Fibroblast of lung (primary cell): ENCODE measurements around the gene WWOX. TPM values are rescaled to one million over a fixed set of nuclear protein-coding genes. Genes with fewer than 3 reads are reported as not detected.

Experiments
- DNase-seq, 2 donors: peaks; one replicate each; pipeline versions ENCODE4 v3.0.0 to v3.0.0-alpha.2; 2010; ENCODE audit warnings: low read depth in 2 of 2
- H2AFZ ChIP-seq: 2 replicates; pipeline ENCODE4 v1.5.1; 2012; ENCODE audit warnings: low read length, control low read depth, inconsistent platforms
- H3K27ac ChIP-seq: 2 replicates; pipeline ENCODE4 v1.5.1; 2011; ENCODE audit warnings: low read length, control low read depth; ENCODE audit not compliant: insufficient read depth
- H3K27me3 ChIP-seq: 2 replicates; pipeline ENCODE4 v1.5.1; 2011; ENCODE audit warnings: mild to moderate bottlenecking, low read length; ENCODE audit not compliant: control insufficient read depth, insufficient read depth
- H3K36me3 ChIP-seq: 2 replicates; pipeline ENCODE4 v1.5.1; 2011; ENCODE audit warnings: low read length; ENCODE audit not compliant: control insufficient read depth, insufficient read depth
- H3K4me1 ChIP-seq: 2 replicates; pipeline ENCODE4 v1.5.1; 2011; ENCODE audit warnings: low read length; ENCODE audit not compliant: control insufficient read depth, insufficient read depth; ENCODE audit errors: extremely low read depth
- H3K4me2 ChIP-seq: 2 replicates; pipeline ENCODE4 v1.5.1; 2011; ENCODE audit warnings: low read length, control low read depth; ENCODE audit not compliant: insufficient read depth; ENCODE audit errors: extremely low read depth
- H3K4me3 ChIP-seq, 4 experiments: fragments of 200-600 bp in 1 of 4; sonication (generic) in 1 of 4; replicated peaks in 1 of 4; 2 replicates each; pipeline ENCODE4 v1.5.1; 2011 to 2016; ENCODE audit warnings: low read length in 4 of 4, low read depth in 3 of 4, mild to moderate bottlenecking in 3 of 4, control low read depth in 2 of 4, inconsistent platforms in 1 of 4, mixed read lengths in 1 of 4; ENCODE audit not compliant: insufficient read depth in 1 of 4; ENCODE audit errors: control extremely low read depth in 1 of 4
- H3K79me2 ChIP-seq: 2 replicates; pipeline ENCODE4 v1.5.1; 2012; ENCODE audit warnings: mild to moderate bottlenecking, low read length, inconsistent platforms; ENCODE audit not compliant: control insufficient read depth, insufficient read depth
- H3K9ac ChIP-seq: 2 replicates; pipeline ENCODE4 v1.5.1; 2011; ENCODE audit warnings: mild to moderate bottlenecking, low read length, control low read depth; ENCODE audit not compliant: insufficient read depth
- H3K9me3 ChIP-seq: 2 replicates; pipeline ENCODE4 v1.5.1; 2012; ENCODE audit warnings: low read depth, low read length; ENCODE audit not compliant: control insufficient read depth, insufficient read depth
- H4K20me1 ChIP-seq: 2 replicates; pipeline ENCODE4 v1.5.1; 2011; ENCODE audit warnings: low read length; ENCODE audit not compliant: control insufficient read depth, insufficient read depth; ENCODE audit errors: extremely low read depth
- EZH2 ChIP-seq: IDR thresholded peaks from 2 replicates; pipeline ENCODE4 v1.5.1; 2012; ENCODE audit warnings: low read length, control low read depth, mild to moderate bottlenecking; ENCODE audit errors: missing control alignments
- polyA plus RNA-seq, 2 donors: library from polyadenylated mRNA; depleted of rRNA in 1 of 2; stranded (reverse) in 1 of 2; unstranded in 1 of 2; fragments of >200 nt; gene quantifications; 2 replicates each; pipeline ENCODE4 v1.2.1, GENCODE V29; 2011 to 2012; ENCODE audit warnings: missing spikeins in 1 of 2
- total RNA-seq: library from RNA; depleted of rRNA; stranded (reverse); fragments of >200 nt; gene quantifications from 2 replicates; pipeline ENCODE4 v1.2.1, GENCODE V29; 2014
- TF ChIP-seq, protein P1 (sequence below), 2 donors: IDR thresholded peaks in 1 of 2; conservative IDR thresholded peaks in 1 of 2; 1 replicate in 1 of 2; 2 replicates in 1 of 2; pipeline ENCODE4 v1.5.1; 2011 to 2012; ENCODE audit warnings: low read length in 2 of 2, control low read depth in 1 of 2, inconsistent platforms in 1 of 2, low read depth in 1 of 2, mild to moderate bottlenecking in 1 of 2

Gene WWOX
- total and polyA plus RNA-seq, 2 donors (not counting 1 experiment from before 2014, with no cell fraction given) = 5.6 to 16.3 TPM

- Histone ChIP-seq H3K4me1 (no peaks in the 10 kb centered on the region), H3K36me3 (no peaks in the 10 kb centered on the region), H3K4me3 (no peak overlapping the region), H3K4me2 (no peak overlapping the region), H2AFZ (no peak overlapping the region), H3K9me3 (no peaks in the 10 kb centered on the region), H3K27me3 (no peaks in the 10 kb centered on the region), H4K20me1 (no peaks in the 10 kb centered on the region), H3K27ac (no peak overlapping the region), H3K79me2 (no peaks in the 10 kb centered on the region), H3K9ac (no peak overlapping the region)
- no peak for TF ChIP-seq EZH2
- TF ChIP-seq, protein P1, sequence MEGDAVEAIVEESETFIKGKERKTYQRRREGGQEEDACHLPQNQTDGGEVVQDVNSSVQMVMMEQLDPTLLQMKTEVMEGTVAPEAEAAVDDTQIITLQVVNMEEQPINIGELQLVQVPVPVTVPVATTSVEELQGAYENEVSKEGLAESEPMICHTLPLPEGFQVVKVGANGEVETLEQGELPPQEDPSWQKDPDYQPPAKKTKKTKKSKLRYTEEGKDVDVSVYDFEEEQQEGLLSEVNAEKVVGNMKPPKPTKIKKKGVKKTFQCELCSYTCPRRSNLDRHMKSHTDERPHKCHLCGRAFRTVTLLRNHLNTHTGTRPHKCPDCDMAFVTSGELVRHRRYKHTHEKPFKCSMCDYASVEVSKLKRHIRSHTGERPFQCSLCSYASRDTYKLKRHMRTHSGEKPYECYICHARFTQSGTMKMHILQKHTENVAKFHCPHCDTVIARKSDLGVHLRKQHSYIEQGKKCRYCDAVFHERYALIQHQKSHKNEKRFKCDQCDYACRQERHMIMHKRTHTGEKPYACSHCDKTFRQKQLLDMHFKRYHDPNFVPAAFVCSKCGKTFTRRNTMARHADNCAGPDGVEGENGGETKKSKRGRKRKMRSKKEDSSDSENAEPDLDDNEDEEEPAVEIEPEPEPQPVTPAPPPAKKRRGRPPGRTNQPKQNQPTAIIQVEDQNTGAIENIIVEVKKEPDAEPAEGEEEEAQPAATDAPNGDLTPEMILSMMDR (conservative IDR thresholded peaks at IDR 0.05 in 1 of 2, IDR thresholded peaks at IDR 0.05 in 1 of 2; ENCODE audit: low read depth in 1 of 2, low read length in 2 of 2) = no peak
- no peak for DNase-seq
These were observed 970.2 kb downstream of the WWOX start for GRCh38 chr16:79069633-79070032.

DNA sequence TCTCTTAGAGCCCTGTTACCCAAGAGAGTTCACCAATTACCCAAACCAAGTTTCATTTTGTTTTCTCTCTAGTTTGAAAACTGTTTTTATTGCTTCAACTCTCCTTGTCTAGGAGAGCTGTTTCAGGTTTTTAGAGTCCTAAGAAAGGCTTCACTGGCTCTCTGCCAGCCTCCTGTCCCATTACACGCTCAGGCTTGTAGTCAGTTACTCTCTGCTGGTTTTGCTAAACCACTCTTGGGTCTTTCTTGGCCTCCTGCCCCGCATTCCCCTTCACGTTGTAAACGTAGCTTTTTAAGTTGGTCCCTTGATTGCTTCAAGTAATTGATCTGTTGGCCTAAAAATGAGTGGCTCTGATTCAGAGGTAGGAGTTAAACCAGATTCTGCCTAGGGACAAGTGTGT is 972.0 kb downstream of the WWOX start:
- no peaks in the 10 kb centered on the region for H3K79me2 ChIP-seq
- no peak overlapping the region for H2AFZ ChIP-seq
- H3K4me2 ChIP-seq = no peak overlapping the region
- H3K4me3 ChIP-seq = no peak overlapping the region
- no peak overlapping the region for H3K9ac ChIP-seq
- H3K9me3 ChIP-seq = no peaks in the 10 kb centered on the region
- H4K20me1 ChIP-seq = no peaks in the 10 kb centered on the region
- H3K27ac ChIP-seq = no peak overlapping the region
- no peak for DNase-seq
- TF ChIP-seq, protein P1 (conservative IDR thresholded peaks at IDR 0.05 in 1 of 2, IDR thresholded peaks at IDR 0.05 in 1 of 2; ENCODE audit: low read depth in 1 of 2, low read length in 2 of 2) = no peak
- no peak for TF ChIP-seq EZH2
- no peaks in the 10 kb centered on the region for H3K27me3 ChIP-seq
- H3K4me1 ChIP-seq = no peaks in the 10 kb centered on the region
- no peaks in the 10 kb centered on the region for H3K36me3 ChIP-seq

DNA sequence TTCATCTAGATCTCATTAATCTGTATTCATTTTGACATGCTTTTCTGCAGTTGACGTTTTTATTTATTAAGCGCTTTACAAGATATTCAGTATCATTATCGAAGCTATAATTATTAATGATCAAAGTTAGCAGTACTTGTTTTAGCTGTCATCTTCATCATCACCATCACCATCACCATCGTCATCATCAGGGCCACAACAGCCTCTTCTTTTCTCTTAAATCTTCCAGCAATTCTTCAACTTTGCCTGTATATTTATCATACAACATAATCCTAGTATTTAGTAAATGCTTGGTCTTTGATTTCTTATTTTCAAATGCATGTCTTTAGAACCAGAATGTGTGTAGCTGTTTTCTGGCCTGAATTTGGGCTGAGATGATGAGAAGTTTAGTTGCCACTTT is 973.1 kb downstream of the WWOX start:
- no peaks in the 10 kb centered on the region for H3K79me2 ChIP-seq
- DNase-seq = no peak
- no peak overlapping the region for H3K9ac ChIP-seq
- no peak for TF ChIP-seq EZH2
- TF ChIP-seq, protein P1 (conservative IDR thresholded peaks at IDR 0.05 in 1 of 2, IDR thresholded peaks at IDR 0.05 in 1 of 2; ENCODE audit: low read depth in 1 of 2, low read length in 2 of 2) = no peak
- no peaks in the 10 kb centered on the region for H3K36me3 ChIP-seq
- no peaks in the 10 kb centered on the region for H3K9me3 ChIP-seq
- H3K4me2 ChIP-seq = no peak overlapping the region
- H3K27me3 ChIP-seq = no peaks in the 10 kb centered on the region
- no peak overlapping the region for H2AFZ ChIP-seq
- no peak overlapping the region for H3K4me3 ChIP-seq
- no peaks in the 10 kb centered on the region for H3K4me1 ChIP-seq
- H4K20me1 ChIP-seq = no peaks in the 10 kb centered on the region
- H3K27ac ChIP-seq = no peak overlapping the region
